CD4-positive, alpha-beta T cell treated with Interleukin-21 for 1 hour (primary cell): ENCODE data around the gene MAPK4.

Experiments used
- DNase-seq: peaks from one replicate; pipeline ENCODE4 v3.0.0-alpha.2; 2020

The MAPK4 gene

DNA sequence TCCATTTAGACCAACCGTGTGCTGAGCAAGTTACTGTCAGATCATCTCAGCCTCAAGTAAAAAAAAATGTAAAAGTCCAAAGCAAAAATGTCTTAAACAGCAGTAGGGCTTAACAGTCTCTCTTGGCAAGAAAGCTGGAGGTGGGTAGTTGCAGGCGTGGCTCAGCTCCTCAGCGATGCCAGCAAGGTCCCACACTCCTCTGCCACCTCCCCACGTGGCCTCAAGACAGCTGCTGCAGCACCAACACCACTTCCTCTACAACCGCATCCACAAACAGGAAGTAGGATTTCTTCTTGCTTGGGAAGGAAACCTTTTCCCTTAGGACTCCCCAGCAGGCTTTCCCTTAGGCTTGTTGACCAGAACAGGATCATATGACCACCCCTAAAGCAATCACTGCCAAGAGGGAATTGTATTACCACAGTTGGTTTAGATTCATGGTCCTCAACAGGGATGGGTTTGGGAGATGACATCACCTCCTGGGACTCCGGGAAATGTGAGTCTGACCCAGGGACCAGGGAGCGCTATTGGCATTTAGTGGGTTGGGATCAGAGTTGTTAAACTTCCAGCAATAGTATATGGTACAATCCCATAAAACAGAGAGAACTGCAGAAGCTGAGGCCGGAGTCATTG lies 97.1 kb downstream of the MAPK4 start:
- no peak for DNase-seq

DNA sequence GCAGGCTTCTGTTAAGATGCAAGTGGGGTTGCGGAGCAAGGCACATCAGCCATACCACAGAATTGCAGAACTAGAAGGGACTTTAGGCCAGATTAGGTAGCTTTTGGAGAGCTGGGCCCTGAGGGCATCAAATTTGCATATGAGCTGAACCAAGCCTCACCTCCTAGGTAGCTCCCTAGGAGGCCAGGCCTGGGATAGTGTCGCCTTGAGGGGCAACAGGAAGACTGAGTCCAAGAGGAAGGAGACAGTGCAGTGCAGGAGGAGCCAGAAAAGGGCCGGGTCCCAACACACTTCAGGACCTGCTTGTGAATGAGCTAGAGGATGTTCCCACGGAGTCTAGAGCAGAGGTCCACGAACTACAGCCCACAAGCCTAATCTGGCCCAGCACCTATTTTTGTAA lies 98.7 kb downstream of the MAPK4 start:
- DNase-seq: no peak

DNA sequence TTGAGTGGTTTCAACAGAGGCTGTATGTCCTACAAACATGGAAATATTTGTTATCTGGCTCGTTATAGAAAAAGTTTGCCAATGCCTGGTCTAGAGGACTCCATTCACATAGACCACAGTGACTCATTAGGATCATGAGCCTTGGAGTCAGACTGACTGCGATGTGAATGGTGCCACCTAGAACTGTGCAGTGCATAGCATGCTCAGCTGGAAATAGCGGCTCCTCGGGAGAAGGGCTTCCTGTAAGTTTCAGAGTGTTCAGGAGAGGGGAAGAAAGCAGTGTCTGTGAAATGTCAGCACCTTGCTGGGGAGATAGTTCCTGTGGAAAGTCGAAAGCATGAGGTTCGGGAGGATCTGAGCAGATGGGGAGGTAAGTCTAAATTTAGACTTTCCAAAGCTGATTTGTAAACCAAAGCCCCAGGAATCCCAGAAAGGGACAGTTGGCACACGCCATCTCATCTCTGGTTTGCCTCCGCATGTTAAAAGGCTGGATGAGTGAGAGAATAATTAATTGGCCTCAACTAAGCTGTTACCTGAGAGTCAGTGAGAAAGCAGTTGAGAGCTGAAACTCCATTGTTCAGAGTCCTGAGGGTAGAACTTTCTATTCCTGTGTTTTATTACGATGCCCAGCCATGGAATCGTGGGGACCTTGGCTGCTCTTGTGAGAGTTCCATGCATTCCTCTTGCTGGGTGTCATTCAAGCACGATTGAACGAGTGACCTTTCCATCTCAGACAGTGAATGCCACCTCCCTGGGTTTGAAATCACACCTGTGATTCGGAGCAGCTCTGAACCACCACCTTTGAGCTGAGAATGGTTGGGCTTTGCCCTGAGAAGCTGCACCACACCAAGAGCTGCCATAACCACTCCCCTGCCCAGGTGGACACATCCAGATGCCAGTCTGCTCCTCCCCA lies 99.5 kb downstream of the MAPK4 start:
- DNase-seq: no peak

DNA sequence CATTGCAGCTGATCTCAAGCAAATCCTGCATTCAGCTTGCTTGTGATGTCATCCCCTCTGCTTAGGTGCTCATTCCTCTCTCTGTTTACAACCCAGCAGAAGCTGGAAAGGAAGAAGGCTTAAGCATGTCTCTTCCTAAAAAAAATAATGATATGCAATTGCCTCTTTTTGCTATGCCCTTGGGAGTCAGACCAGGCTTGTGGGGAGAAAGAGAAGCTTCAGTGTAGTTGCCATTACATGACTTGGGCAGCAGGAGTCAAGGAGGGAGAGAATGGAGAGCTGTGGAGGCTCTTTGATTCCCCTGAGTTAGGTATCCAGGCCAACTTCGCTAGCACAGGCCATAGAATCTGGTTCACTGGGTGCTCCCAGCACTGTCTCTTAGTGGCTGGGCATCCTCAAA lies 101.1 kb downstream of the MAPK4 start:
- no peak for DNase-seq

DNA sequence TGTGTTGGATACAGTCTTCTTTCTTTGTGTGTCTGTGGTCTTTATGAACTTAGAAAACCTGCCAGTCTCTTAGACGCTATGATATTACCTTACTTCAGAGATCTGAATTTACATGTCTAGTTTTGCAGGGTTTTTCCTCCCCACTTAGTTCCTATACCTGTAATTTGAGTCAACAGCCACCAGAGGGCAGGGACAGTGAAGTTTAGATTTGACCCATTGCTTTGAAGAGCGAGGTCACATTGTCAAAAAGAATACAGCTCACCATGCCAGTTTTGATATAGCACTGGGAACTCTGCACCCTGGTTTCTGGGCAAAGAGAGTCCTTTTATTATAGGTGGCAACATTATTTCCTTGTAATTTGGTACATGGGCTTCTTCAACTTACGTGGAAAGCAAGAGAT lies 102.3 kb downstream of the MAPK4 start:
- no peak for DNase-seq

DNA sequence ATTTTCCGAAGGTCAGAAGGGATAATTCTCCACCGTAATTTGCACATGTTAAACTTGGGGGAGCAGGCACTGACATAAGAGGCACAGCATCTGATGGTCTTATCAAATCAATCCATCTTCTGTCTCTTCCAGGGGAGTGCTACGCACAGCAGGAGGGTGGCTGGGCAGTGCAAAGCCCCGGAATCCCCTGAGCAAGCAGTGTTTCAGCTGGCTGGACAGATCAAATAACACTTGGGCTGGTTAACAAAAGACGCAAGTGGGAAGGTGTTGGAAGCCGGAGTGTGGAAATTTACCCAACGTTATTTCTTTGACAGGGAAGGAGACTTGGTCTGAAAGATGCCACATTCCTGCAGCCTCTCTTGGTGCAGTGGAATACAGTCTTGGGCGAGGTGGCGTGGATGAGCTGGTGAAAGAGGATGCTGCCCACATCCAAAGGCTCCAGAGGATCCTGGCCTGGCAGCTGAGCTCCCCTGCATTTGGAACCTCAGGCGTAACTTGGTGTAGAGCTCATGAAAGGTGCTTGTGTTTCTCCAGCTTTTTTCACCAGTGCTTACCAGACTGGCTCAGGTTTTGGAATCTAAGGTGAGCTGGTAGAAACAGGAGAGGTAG lies 103.0 kb downstream of the MAPK4 start:
- DNase-seq: no peak

DNA sequence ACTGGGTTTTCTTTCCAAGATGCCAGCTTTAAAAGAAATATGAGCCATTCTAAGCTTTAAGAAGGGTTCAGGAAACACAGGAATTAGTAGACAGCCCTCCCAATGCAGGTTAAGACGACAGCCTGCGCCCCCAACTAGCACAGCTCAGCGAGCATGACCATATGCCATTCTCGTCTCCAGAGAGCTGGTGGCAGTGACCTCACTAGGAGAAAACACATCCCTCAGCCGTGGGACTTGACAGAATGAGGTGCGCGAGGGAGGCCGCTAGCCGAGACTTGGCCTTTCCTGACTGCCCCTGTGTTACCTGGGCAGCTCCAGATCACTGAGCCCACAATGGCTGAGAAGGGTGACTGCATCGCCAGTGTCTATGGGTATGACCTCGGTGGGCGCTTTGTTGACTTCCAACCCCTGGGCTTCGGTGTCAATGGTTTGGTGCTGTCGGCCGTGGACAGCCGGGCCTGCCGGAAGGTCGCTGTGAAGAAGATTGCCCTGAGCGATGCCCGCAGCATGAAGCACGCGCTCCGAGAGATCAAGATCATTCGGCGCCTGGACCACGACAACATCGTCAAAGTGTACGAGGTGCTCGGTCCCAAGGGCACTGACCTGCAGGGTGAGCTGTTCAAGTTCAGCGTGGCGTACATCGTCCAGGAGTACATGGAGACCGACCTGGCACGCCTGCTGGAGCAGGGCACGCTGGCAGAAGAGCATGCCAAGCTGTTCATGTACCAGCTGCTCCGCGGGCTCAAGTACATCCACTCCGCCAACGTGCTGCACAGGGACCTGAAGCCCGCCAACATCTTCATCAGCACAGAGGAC lies 103.9 kb downstream of the MAPK4 start:
- no peak for DNase-seq

DNA sequence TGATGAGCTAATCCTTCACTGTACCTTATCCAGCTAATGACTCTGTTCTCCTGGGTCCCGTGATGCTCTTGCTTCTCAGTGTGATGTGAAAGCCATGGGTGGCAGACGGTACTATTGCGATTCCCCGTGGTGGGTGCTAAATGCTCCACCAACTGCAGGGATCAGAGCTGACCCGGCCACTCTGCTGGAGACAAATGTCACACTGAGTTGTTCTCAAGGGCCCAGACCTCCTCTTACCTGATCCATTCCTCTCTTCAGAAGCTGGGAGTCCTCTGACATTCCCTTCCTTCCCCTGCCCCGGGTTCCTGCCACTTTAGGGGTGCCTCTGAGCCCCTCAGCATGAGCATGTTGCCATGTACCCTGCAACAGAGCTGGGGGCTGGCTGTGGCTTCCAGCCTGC lies 105.1 kb downstream of the MAPK4 start:
- DNase-seq: no peak

DNA sequence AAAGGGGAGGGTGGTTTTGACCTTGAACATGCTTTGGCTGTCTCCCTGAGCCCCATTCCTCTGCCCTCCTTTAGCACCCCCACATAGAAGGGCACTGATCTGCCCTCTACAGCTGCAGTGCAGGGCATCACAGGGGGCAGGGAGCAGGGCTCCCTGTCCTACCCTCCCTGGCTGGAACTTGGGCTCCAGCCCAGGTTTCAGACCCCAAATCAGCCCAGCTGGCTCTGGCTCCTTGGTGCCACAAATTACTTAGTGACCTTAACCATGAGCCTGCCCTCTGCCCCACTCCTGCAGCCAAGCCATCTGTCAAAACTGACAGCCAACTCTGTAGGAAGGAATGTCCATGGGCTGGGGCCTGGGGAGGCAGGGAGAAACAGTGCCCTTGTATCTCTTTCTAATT lies 105.6 kb downstream of the MAPK4 start:
- no peak for DNase-seq

DNA sequence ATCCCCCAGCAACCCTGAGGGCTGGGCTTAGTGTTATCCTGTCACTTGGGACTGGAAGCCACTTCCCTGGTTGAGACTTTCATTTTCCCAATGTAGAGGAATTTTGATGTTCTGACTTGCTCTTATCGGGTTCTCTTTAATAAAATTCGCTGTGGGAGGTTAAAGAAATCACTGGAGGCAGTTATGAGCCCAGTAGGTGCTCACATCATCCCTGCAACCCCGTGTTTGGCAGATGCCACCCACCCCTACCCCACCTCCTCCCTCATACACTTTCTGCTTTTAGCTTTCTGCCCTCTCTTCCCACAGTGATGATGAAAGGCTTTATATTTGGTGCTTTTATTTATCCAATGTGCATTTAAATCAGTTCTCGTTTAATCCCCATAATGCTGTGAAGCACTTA lies 106.6 kb downstream of the MAPK4 start:
- no peak for DNase-seq

DNA sequence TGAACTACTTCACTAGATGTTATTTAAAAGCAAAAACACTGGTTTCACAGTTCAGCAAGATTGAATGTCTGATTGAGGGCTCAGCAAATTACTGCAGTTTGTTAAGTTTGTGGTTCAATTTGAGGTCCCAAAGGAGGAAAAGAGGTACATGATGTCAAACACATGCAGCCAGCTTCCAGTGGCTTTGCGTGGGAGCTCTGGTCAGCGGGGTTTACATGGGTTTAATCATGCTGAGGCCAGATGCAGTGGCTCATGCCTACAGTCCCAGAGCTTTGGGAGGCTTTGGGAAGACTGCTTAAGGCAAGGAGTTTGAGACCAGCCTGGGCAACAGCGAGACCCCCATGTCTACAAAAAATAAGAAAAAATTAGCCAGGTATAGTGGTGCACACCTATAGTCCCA lies 111.5 kb downstream of the MAPK4 start:
- DNase-seq: no peak

DNA sequence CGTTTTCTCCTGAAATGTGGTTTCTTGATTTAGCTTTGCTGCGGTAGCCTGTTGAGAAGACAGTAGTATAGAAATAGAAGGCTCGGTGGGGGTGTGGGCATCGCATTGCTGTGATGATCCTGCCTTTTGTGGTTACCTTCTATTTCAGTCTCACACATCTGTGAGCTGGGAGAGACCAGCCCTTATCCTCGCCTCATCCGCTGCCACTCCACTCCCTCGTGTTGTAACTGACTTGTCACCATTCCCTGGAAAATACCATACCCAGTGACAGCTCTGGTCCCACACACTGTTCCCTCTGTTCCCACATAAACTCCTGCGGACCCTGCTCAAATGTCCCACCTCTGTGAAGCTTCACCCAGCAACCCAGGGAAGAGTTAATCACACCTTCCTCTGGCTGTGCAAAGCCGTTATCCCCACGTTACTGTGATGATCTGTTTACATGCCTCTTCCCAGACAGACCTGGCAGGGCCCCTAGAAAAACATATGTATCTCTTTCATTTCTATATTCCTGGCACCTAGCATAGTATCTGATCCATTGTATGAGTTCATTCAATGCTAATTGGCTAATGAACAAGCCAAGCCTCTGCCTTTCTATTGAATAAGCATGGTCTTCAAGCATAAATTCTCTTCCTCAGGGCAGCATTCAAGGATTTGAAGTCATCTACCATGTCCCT lies 114.6 kb downstream of the MAPK4 start:
- DNase-seq: no peak

DNA sequence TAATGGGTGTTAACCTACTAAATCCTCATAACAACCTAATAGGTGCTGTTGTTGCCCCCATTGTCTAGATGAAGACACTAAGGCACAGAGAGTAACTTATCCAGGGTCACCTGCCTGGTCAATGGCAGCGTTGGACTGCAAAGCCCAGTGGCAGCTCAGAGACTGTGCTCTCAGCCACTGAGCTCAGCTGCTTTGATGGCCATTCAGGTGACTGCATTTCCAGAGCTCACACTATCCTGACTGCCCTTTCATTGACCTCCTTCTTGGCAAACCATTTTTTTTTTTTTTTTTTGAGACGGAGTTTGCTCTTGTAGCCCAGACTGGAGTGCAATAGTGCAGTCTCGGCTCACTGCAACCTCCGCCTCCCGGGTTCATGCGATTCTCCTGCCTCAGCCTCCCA lies 115.2 kb downstream of the MAPK4 start:
- no peak for DNase-seq

DNA sequence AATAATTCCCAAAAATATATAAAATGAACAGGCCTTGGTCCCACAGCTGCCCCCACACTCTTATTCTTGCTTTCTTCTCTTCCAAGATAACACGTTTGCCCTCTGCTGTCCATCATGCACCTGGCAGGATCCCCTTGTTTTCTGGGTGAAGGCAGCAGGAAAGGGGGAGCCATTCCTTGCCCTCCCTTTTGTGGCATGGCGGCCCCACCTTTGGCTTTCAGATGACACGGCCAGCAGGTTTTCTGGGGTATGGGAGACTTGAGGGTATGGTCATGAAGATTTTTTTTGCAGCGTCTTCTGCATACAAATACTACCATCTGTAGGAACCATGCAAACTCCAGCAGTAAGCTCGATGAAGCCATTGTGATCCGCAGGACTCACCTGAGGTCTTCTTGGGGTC lies 118.8 kb downstream of the MAPK4 start:
- DNase-seq: no peak

DNA sequence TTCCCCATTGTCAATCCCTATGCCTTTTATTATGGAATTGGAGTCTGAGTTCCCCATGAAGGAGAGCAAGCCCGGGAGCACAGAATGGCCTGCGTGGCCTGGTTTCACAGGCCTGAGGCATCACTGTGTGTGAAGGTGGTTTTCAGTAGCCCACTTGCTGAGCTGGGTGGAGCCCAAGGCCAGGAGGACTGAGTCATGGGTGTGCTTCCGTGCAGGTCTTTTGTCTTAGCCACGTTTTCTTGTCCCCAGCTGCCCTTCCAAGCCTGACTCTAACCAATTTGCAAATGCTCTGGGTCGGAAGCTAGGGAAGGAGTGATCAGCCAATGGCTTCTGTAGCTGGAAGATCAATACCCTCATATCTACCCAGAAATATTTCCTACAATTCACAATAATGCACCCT lies 119.2 kb downstream of the MAPK4 start:
- no peak for DNase-seq

DNA sequence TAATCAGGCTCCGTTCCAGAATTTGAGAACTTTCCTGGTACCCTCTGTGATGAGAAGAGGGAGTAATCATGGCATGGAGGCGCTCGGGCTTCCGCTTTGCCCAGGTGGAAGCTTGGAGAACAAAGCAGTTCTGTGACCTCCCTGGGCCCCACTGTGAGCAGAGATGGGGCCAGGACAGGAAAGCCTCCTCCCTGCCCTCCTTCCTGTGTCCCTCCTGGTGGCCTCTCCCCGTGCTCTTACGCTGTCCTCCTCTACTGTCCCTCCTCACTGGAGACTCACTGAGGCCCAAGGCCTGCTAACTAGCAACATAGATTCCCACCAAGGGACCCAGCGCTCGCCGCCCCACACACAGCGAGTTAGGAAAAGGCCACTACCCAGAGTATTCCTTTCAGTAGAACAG lies 119.8 kb downstream of the MAPK4 start:
- no peak for DNase-seq

DNA sequence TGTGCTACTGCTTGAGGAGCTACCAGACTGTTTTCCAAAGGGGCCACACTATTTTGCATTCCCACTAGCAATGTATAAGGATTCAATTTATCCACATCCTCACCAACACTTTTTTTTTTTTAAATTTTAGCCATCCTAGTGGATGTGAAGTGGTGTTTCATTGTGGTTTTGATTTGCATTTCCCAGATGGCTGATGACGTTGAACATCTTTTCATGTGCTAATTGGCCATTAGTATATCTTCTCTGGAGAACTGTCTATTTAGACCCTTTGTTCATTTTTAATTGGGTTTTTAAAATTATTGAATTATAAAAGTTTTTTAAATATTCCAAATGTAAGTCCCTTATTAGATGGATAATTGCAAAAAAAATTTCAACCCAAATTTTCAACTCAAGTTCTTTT lies 121.1 kb downstream of the MAPK4 start:
- DNase-seq: no peak

DNA sequence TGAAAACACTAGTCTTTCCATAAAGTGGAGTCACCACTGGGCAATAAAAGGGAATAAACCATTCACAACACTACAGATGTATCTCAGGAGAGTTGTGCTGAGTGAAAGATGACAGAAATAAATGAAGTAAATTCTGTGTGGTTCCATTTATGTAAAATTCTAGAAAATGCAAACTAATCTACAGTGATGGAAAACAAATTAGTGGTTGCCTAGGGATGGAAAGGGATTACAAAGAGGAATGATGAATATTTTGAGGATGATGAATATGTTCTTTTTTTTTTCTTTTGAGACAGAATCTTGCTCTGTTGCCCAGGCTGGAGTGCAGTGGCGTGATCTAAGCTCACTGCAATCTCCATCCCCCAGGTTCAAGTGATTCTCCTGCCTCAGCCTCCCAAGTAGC lies 123.0 kb downstream of the MAPK4 start:
- no peak for DNase-seq

DNA sequence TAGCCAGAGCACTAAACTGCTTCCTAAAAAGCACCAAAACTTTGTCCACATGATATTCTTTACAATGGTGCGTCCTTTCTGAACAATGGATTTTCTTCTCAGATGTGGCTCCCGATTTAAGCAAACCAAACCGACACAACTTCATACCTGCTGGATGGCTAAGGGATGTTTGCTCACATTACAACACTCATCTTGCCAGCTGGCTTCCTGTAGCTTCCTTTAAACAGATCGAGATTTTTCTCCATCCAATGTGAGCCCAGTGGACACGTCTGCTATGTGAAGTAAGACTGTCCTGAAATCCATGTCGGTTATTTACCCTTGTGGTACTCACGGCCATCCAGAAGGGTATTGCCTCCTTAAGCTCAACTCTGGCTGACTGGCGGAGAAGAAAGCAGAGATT lies 126.5 kb downstream of the MAPK4 start:
- DNase-seq: no peak

DNA sequence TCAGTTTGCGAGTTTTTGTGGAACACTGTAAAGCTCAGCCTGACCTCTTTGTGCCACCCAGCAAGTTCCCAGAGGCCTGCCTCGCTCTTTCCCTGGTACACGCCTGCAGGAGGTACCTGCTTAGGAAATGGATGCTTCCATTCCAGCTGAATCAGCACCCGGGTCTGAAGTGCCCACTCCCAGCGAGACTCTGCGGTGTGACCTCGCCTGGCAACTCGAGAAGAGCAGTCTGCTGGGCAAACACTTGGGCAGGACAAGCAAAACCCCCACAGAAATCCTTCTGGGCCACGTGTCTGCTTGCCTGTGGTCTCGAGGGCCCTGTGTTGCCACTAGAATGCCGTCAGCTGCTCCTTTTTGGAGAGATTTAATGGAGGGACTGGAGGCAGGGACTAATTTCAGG lies 127.6 kb downstream of the MAPK4 start:
- DNase-seq: no peak

DNA sequence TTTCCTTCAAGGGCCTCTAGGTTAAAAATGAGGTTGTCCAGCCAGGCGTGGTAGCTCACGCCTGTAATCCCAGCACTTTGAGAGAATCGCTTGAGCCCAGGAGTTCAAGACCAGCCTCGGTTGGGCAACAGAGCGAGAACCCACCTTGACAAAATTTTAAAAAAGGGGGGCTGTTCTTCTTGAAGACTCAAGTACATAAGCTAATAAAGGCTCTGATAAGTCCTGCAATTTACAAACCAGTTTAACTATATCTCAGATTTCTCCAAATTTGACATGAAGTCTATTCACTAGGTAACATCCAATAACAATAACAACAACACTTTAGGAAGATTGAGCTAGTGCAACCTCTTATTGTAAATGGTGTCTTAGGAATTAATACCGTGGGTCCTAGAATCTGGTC lies 129.7 kb downstream of the MAPK4 start:
- DNase-seq: no peak

DNA sequence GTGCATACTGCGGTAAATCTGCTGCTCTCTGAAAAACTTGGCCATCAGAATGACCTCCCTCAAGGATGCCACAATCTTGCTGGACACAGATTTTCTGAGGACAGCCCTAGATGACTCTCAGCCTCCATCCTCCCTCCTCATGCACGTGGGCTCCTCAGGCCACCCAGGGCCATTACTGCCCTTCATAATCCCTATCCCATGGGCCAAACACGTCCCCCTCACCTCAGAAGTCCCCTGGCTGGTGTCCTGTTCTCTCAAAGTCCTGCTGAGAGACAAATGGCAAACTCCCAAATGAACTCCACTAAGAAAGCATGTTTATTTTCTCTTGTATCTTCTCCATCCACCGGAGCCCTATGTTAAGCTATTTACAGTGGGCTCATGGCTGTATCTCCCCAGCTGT lies 134.3 kb downstream of the MAPK4 start:
- DNase-seq: no peak
